WTC11 (cell line): Measurements from ENCODE around the gene CSF1. TPM values are rescaled to one million over a fixed set of nuclear protein-coding genes. Genes with fewer than 3 reads are reported as not detected.
A peak's percentile ranks its signal among the peaks of the same experiment; 100 is the strongest.

Source experiments
- ATAC-seq: fragments of 200-7000 bp; cut with Tn5 transposase; 2 replicates; pipeline ENCODE4 v1.10.0; 2021; ENCODE audit warnings: mild to moderate bottlenecking, moderate library complexity
- CTCF ChIA-PET: fragments of 300-600 bp; sonication (Branson Sonifier 250); formaldehyde crosslinking; loops from one replicate; lab custom pipeline; 2021; ENCODE audit warnings: antibody characterized with exemption; lab: Charles Lee
- POLR2A ChIA-PET: fragments of 350-600 bp; sonication (Branson Sonifier 250); formaldehyde crosslinking; loops from one replicate; lab custom pipeline; 2021; ENCODE audit warnings: antibody characterized with exemption; lab: Charles Lee
- DNase-seq: peaks from one replicate; pipeline ENCODE4 v3.0.0; 2021; ENCODE audit warnings: low spot score
- H3K27ac Mint-ChIP-seq: 2 replicates; pipeline ENCODE4 v1.8.0; 2021; ENCODE audit warnings: mixed read lengths
- H3K27me3 Mint-ChIP-seq: 2 replicates; pipeline ENCODE4 v1.8.0; 2021; ENCODE audit warnings: low read depth, mild to moderate bottlenecking, moderate library complexity, mixed read lengths
- H3K36me3 Mint-ChIP-seq: 2 replicates; pipeline ENCODE4 v1.8.0; 2021; ENCODE audit warnings: mixed read lengths
- H3K4me1 Mint-ChIP-seq: 2 replicates; pipeline ENCODE4 v1.8.0; 2022; ENCODE audit warnings: mixed read lengths
- H3K4me3 Mint-ChIP-seq: 2 replicates; pipeline ENCODE4 v1.8.0; 2021; ENCODE audit warnings: mild to moderate bottlenecking, moderate library complexity, mixed read lengths
- H3K9me3 Mint-ChIP-seq: 2 replicates; pipeline ENCODE4 v1.8.0; 2021; ENCODE audit warnings: mixed read lengths
- ATF1 ChIP-seq: sonication (generic); formaldehyde crosslinking; IDR thresholded peaks from 2 replicates; pipeline ENCODE4 v1.8.1; 2023; ENCODE audit warnings: mild to moderate bottlenecking, moderate library complexity, missing genetic modification reagents
- ATF2 ChIP-seq: sonication (generic); formaldehyde crosslinking; IDR thresholded peaks from 2 replicates; pipeline ENCODE4 v1.8.1; 2022; ENCODE audit warnings: low read depth, missing genetic modification reagents, borderline replicate concordance
- ATF3 ChIP-seq: sonication (generic); formaldehyde crosslinking; conservative IDR thresholded peaks from 2 replicates; pipeline ENCODE4 v1.8.1; 2022; ENCODE audit warnings: mild to moderate bottlenecking, missing genetic modification reagents
- CDX4 ChIP-seq: fragments of 250-450 bp; sonication (Bioruptor Pico); IDR thresholded peaks from 2 replicates; pipeline ENCODE4 v1.9.0; 2021; ENCODE audit warnings: moderate library complexity, mild to moderate bottlenecking, inconsistent platforms, borderline replicate concordance
- CREM ChIP-seq: sonication (generic); formaldehyde crosslinking; IDR thresholded peaks from 2 replicates; pipeline ENCODE4 v1.8.1; 2022; ENCODE audit warnings: mild to moderate bottlenecking, missing genetic modification reagents, moderate library complexity
- EMX1 ChIP-seq: fragments of 250-450 bp; sonication (Bioruptor Pico); IDR thresholded peaks from 2 replicates; pipeline ENCODE4 v1.8.0; 2021; ENCODE audit warnings: mild to moderate bottlenecking
- ETV6 ChIP-seq: sonication (generic); formaldehyde crosslinking; IDR thresholded peaks from 2 replicates; pipeline ENCODE4 v1.8.1; 2022; ENCODE audit warnings: mild to moderate bottlenecking, missing genetic modification reagents
- GTF2I ChIP-seq: fragments of 250-450 bp; sonication (Bioruptor Pico); conservative IDR thresholded peaks from 2 replicates; pipeline ENCODE4 v1.4.0; 2021; ENCODE audit warnings: mild to moderate bottlenecking
- MAX ChIP-seq: sonication (generic); formaldehyde crosslinking; IDR thresholded peaks from 2 replicates; pipeline ENCODE4 v1.8.0; 2022; ENCODE audit warnings: mild to moderate bottlenecking, missing genetic modification reagents
- MXD4 ChIP-seq: fragments of 250-450 bp; sonication (Bioruptor Pico); IDR thresholded peaks from 2 replicates; pipeline ENCODE4 v1.8.0; 2021; ENCODE audit warnings: mild to moderate bottlenecking, moderate library complexity, borderline replicate concordance
- SOX15 ChIP-seq: fragments of 250-450 bp; sonication (Bioruptor Pico); IDR thresholded peaks from 2 replicates; pipeline ENCODE4 v1.9.0; 2021; ENCODE audit warnings: mild to moderate bottlenecking
- STAT6 ChIP-seq: sonication (generic); formaldehyde crosslinking; conservative IDR thresholded peaks from 2 replicates; pipeline ENCODE4 v1.8.1; 2023; ENCODE audit warnings: mild to moderate bottlenecking, low read depth, missing genetic modification reagents, moderate library complexity
- TEAD1 ChIP-seq: sonication (generic); formaldehyde crosslinking; IDR thresholded peaks from 2 replicates; pipeline ENCODE4 v1.8.0; 2022; ENCODE audit warnings: mild to moderate bottlenecking, missing genetic modification reagents
- USF2 ChIP-seq: sonication (generic); formaldehyde crosslinking; IDR thresholded peaks from 2 replicates; pipeline ENCODE4 v1.8.1; 2023; ENCODE audit warnings: mild to moderate bottlenecking, missing genetic modification reagents, moderate library complexity
- ZBTB21 ChIP-seq: sonication (generic); formaldehyde crosslinking; IDR thresholded peaks from 2 replicates; pipeline ENCODE4 v1.8.1; 2023; ENCODE audit warnings: mild to moderate bottlenecking, missing genetic modification reagents, borderline replicate concordance
- ZNF138 ChIP-seq: sonication (generic); formaldehyde crosslinking; conservative IDR thresholded peaks from 2 replicates; pipeline ENCODE4 v1.8.1; 2022; ENCODE audit warnings: mild to moderate bottlenecking, moderate library complexity, missing genetic modification reagents
- ZNF396 ChIP-seq: fragments of 250-450 bp; sonication (Bioruptor Pico); IDR thresholded peaks from 2 replicates; pipeline ENCODE4 v1.8.0; 2021; ENCODE audit warnings: mild to moderate bottlenecking, moderate library complexity, borderline replicate concordance
- ZNF423 ChIP-seq: fragments of 250-450 bp; sonication (Bioruptor Pico); IDR thresholded peaks from 2 replicates; pipeline ENCODE4 v2.1.2; 2022; ENCODE audit warnings: mild to moderate bottlenecking, moderate library complexity
- total RNA-seq: library from RNA; stranded (reverse); gene quantifications from 3 replicates; pipeline ENCODE4 v1.2.3, GENCODE V29; 2021
- TF ChIP-seq, protein P1 (sequence below): sonication (generic); formaldehyde crosslinking; IDR thresholded peaks from 2 replicates; pipeline ENCODE4 v1.8.0; 2022; ENCODE audit warnings: mild to moderate bottlenecking, missing genetic modification reagents
- TF ChIP-seq, protein P2 (sequence below): sonication (generic); formaldehyde crosslinking; IDR thresholded peaks from 2 replicates; pipeline ENCODE4 v1.8.1; 2022; ENCODE audit warnings: low read depth, mild to moderate bottlenecking, moderate library complexity, missing genetic modification reagents, borderline replicate concordance

The CSF1 gene
- total RNA-seq, 1 experiment from 2014 or later: 3.0 TPM

- H3K4me1 Mint-ChIP-seq: peaks cover 23% of the 10 kb centered on the region
- no peak overlapping the region for H3K4me3 Mint-ChIP-seq
- H3K36me3 Mint-ChIP-seq: no peaks in the 10 kb centered on the region
- peak overlapping the region; percentile 63; the same call in 1 of the 2 replicates for H3K27ac Mint-ChIP-seq
- TF ChIP-seq EMX1 (CRISPR knock-in tag): no peak
- no peak for TF ChIP-seq ATF3 (CRISPR knock-in tag)
- no peak for TF ChIP-seq ZNF423 (CRISPR knock-in tag)
- TF ChIP-seq, protein P1, sequence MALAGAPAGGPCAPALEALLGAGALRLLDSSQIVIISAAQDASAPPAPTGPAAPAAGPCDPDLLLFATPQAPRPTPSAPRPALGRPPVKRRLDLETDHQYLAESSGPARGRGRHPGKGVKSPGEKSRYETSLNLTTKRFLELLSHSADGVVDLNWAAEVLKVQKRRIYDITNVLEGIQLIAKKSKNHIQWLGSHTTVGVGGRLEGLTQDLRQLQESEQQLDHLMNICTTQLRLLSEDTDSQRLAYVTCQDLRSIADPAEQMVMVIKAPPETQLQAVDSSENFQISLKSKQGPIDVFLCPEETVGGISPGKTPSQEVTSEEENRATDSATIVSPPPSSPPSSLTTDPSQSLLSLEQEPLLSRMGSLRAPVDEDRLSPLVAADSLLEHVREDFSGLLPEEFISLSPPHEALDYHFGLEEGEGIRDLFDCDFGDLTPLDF (CRISPR knock-in tag): no peak
- no peak for TF ChIP-seq ZNF138 (CRISPR knock-in tag)
- no peak for TF ChIP-seq MAX (CRISPR knock-in tag)
- TF ChIP-seq ZBTB21 (CRISPR knock-in tag): no peak
- TF ChIP-seq ATF1 (CRISPR knock-in tag): no peak
- TF ChIP-seq CDX4: no peak
- TF ChIP-seq TEAD1: no peak
- TF ChIP-seq STAT6 (CRISPR knock-in tag): no peak
- no peak for TF ChIP-seq ETV6 (CRISPR knock-in tag)
- TF ChIP-seq MXD4 (CRISPR knock-in tag): no peak
- TF ChIP-seq SOX15 (CRISPR knock-in tag): no peak
- no peak for TF ChIP-seq GTF2I (CRISPR knock-in tag)
- no peak for TF ChIP-seq USF2 (CRISPR knock-in tag)
- no peak for TF ChIP-seq ATF2 (CRISPR knock-in tag)
- no peak for TF ChIP-seq CREM (CRISPR knock-in tag)
- no peak for TF ChIP-seq ZNF396 (CRISPR knock-in tag)
- TF ChIP-seq, protein P2, sequence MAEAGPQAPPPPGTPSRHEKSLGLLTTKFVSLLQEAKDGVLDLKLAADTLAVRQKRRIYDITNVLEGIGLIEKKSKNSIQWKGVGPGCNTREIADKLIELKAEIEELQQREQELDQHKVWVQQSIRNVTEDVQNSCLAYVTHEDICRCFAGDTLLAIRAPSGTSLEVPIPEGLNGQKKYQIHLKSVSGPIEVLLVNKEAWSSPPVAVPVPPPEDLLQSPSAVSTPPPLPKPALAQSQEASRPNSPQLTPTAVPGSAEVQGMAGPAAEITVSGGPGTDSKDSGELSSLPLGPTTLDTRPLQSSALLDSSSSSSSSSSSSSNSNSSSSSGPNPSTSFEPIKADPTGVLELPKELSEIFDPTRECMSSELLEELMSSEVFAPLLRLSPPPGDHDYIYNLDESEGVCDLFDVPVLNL (CRISPR knock-in tag): no peak
- no peaks in the 10 kb centered on the region for H3K27me3 Mint-ChIP-seq
- peaks cover 3% of the 10 kb centered on the region; the same call in 1 of the 2 replicates for H3K9me3 Mint-ChIP-seq
- ChIA-PET POLR2A (interaction anchor here (0.9 kb wide), 1 partner anchor 55 kb away, joined by 3 read pairs; the partner anchor contains the start of gene AHCYL1), CTCF (interaction anchor here (0.7 to 3.0 kb wide), 6 partner anchors 15 to 152 kb away, joined by 3 to 21 read pairs (median 4); partner anchors contain the start of gene AHCYL1)
- DNase-seq: no peak
- no peak for ATAC-seq
Observed at GRCh38 chr1:109929588-109930251, 19.1 kb downstream of the CSF1 start.
